Keratinocyte (primary cell): ENCODE data around the gene GRK6. TPM values are rescaled to one million over a fixed set of nuclear protein-coding genes. Genes with fewer than 3 reads are reported as not detected.

ENCODE experiments used
- DNase-seq: peaks from one replicate; pipeline ENCODE4 v3.0.0-alpha.2; 2011; ENCODE audit warnings: low read depth, missing footprints, low spot score
- FAIRE-seq: peaks from 2 replicates; lab custom pipeline; 2011; peaks lifted over from hg19 to GRCh38; lab: Jason Lieb, UNC
- H2AFZ ChIP-seq: 2 replicates; pipeline ENCODE4 v1.6.0; 2012; ENCODE audit warnings: low read length, control low read depth, inconsistent platforms; ENCODE audit not compliant: control insufficient read depth
- H3K27ac ChIP-seq: 2 replicates; pipeline ENCODE4 v1.5.1; 2011; ENCODE audit warnings: low read length; ENCODE audit not compliant: control insufficient read depth, insufficient read depth
- H3K27me3 ChIP-seq: 3 replicates; pipeline ENCODE4 v1.6.0; 2011; ENCODE audit warnings: low read length; ENCODE audit not compliant: control insufficient read depth, insufficient read depth; ENCODE audit errors: extremely low read depth
- H3K36me3 ChIP-seq, 2 experiments: 2 replicates in 1 of 2; 3 replicates in 1 of 2; pipeline ENCODE4 v1.5.1; 2011; ENCODE audit warnings: low read length in 2 of 2, mild to moderate bottlenecking in 1 of 2; ENCODE audit not compliant: control insufficient read depth in 2 of 2, insufficient read depth in 2 of 2; ENCODE audit errors: extremely low read depth in 1 of 2
- H3K4me1 ChIP-seq: 3 replicates; pipeline ENCODE4 v1.5.1; 2011; ENCODE audit warnings: low read length; ENCODE audit not compliant: control insufficient read depth, insufficient read depth; ENCODE audit errors: extremely low read depth
- H3K4me2 ChIP-seq: 3 replicates; pipeline ENCODE4 v1.6.0; 2011; ENCODE audit warnings: low read depth, low read length; ENCODE audit not compliant: control insufficient read depth, insufficient read depth; ENCODE audit errors: extremely low read depth
- H3K4me3 ChIP-seq, 3 experiments: fragments of 200-600 bp in 1 of 3; sonication (generic) in 1 of 3; 2 replicates in 2 of 3; 3 replicates in 1 of 3; pipeline ENCODE4 v1.5.1; 2011 to 2016; ENCODE audit warnings: low read length in 3 of 3, mild to moderate bottlenecking in 3 of 3, control low read depth in 2 of 3, inconsistent platforms in 1 of 3, low read depth in 1 of 3, mixed read lengths in 1 of 3, mixed run types in 1 of 3, moderate library complexity in 1 of 3; ENCODE audit not compliant: control insufficient read depth in 2 of 3, insufficient read depth in 2 of 3; ENCODE audit errors: extremely low read depth in 1 of 3
- H3K79me2 ChIP-seq: 2 replicates; pipeline ENCODE4 v1.6.0; 2012; ENCODE audit warnings: low read length; ENCODE audit not compliant: control insufficient read depth, insufficient read depth
- H3K9ac ChIP-seq: 3 replicates; pipeline ENCODE4 v1.6.0; 2011; ENCODE audit warnings: low read length; ENCODE audit not compliant: control insufficient read depth, insufficient read depth; ENCODE audit errors: extremely low read depth
- H3K9me1 ChIP-seq: 3 replicates; pipeline ENCODE4 v1.6.0; 2011; ENCODE audit warnings: low read length; ENCODE audit not compliant: control insufficient read depth, insufficient read depth; ENCODE audit errors: extremely low read depth
- H3K9me3 ChIP-seq: 2 replicates; pipeline ENCODE4 v1.5.1; 2012; ENCODE audit warnings: low read depth, low read length; ENCODE audit not compliant: control insufficient read depth
- H4K20me1 ChIP-seq: 3 replicates; pipeline ENCODE4 v1.6.0; 2011; ENCODE audit warnings: low read length; ENCODE audit not compliant: control insufficient read depth, insufficient read depth; ENCODE audit errors: extremely low read depth
- CTCF ChIP-seq, 3 experiments: IDR thresholded peaks in 1 of 3; conservative IDR thresholded peaks in 1 of 3; optimal IDR thresholded peaks in 1 of 3; 2 replicates in 2 of 3; 3 replicates in 1 of 3; pipeline versions ENCODE3 to v1.5.1; 2011; ENCODE audit warnings: low read length in 3 of 3, mild to moderate bottlenecking in 3 of 3, moderate library complexity in 2 of 3, control low read depth in 1 of 3, inconsistent platforms in 1 of 3; ENCODE audit not compliant: insufficient read depth in 2 of 3; ENCODE audit errors: extremely low read depth in 1 of 3
- EZH2 ChIP-seq: IDR thresholded peaks from one replicate; pipeline ENCODE4 v1.6.1; 2012; ENCODE audit warnings: inconsistent platforms, mild to moderate bottlenecking, low read length, moderate library complexity
- dilution Hi-C: fragments of 300-500 bp; cut with MboI; formaldehyde crosslinking; loops from one replicate; pipeline ENCODE4 v1.7.0; 2020; ENCODE audit warnings: low sequenced_read_pairs; ENCODE audit not compliant: extremely low pct_ligation_motif_present
- polyA plus RNA-seq, 5 experiments: library from polyadenylated mRNA; depleted of rRNA in 3 of 5; stranded (reverse) in 3 of 5; stranded (forward) in 1 of 5; unstranded in 1 of 5; fragments of >200 nt; gene quantifications; 1 replicate in 1 of 5; 2 replicates in 3 of 5; 3 replicates in 1 of 5; pipeline versions ENCODE4 v1.2.1 to v1.2.3, GENCODE V29; 2011 to 2012; ENCODE audit warnings: missing spikeins in 2 of 5, low read depth in 1 of 5, low replicate concordance in 1 of 5

GRK6 gene
- polyA plus RNA-seq, 1 donor (not counting 4 experiments of a cell fraction or from before 2014, with no cell fraction given), result 29.9 TPM

GRCh38 chr5:177459819-177460628, 33.5 kb downstream of the GRK6 start:
- H3K36me3 ChIP-seq, result peaks cover 18 to 19% of the 10 kb centered on the region in 2 experiments
- H3K9ac ChIP-seq, result no peak overlapping the region
- H2AFZ ChIP-seq, result no peak overlapping the region
- no peak overlapping the region for H3K4me2 ChIP-seq
- TF ChIP-seq CTCF (optimal IDR thresholded peaks at IDR 0.05 in 1 of 3, IDR thresholded peaks at IDR 0.05 in 1 of 3, conservative IDR thresholded peaks at IDR 0.05 in 1 of 3; ENCODE audit: extremely low read depth in 1 of 3, insufficient read depth in 2 of 3, low read length in 3 of 3) (no peak), EZH2 (no peak)
- H3K79me2 ChIP-seq, result no peaks in the 10 kb centered on the region
- no peaks in the 10 kb centered on the region for H3K9me1 ChIP-seq
- peaks cover 3% of the 10 kb centered on the region for H3K4me1 ChIP-seq
- H4K20me1 ChIP-seq, result peaks cover 5% of the 10 kb centered on the region
- dilution Hi-C loops, result no loop called here
- no peaks in the 10 kb centered on the region for H3K9me3 ChIP-seq
- H3K27me3 ChIP-seq, result no peaks in the 10 kb centered on the region
- DNase-seq (no peak), FAIRE-seq (no peak)
- no peak overlapping the region for H3K4me3 ChIP-seq
- H3K27ac ChIP-seq, result no peak overlapping the region

DNA sequence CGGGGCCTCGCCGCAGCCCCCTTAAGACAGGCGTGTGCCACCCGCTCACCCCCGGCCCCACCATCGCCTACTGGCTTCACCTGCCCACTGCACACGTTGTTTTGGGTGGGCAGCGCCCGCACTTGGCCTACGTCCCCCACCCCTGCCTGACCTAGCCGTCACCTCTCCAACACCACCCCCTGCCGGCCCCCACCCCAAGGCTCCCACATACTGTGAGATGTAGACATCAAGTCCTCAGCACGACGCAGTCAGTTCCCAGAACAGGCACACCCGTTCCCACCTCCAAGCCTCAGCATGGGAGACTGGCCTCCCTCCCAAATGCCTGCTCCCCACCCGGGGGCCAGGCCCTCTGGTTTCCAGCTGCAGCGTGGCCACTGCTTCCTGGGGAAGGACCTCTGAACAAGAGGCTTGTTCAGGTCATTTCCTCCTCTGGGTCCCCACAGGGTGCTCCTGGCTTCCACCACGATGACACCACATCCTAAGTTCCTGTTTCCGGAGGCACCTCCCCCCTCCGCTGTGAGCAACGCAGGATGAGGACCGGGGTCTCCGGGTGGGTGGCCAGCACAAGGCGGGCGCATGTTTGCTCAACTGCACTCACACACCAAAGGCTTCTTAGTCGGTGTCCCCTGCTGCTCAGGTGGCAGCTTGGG, 35.7 kb downstream of the GRK6 start:
- Histone ChIP-seq H3K27me3 (no peaks in the 10 kb centered on the region), H3K4me2 (no peak overlapping the region), H2AFZ (no peak overlapping the region), H3K4me3 (no peak overlapping the region), H3K4me1 (no peaks in the 10 kb centered on the region), H3K79me2 (no peaks in the 10 kb centered on the region), H4K20me1 (peaks cover 1% of the 10 kb centered on the region), H3K27ac (no peak overlapping the region), H3K9me3 (no peaks in the 10 kb centered on the region), H3K9ac (no peak overlapping the region), H3K9me1 (no peaks in the 10 kb centered on the region), H3K36me3 (peaks cover 24 to 32% of the 10 kb centered on the region in 2 experiments)
- dilution Hi-C loops, result no loop called here
- FAIRE-seq (no peak), DNase-seq (no peak)
- TF ChIP-seq CTCF (optimal IDR thresholded peaks at IDR 0.05 in 1 of 3, IDR thresholded peaks at IDR 0.05 in 1 of 3, conservative IDR thresholded peaks at IDR 0.05 in 1 of 3; ENCODE audit: extremely low read depth in 1 of 3, insufficient read depth in 2 of 3, low read length in 3 of 3) (no peak), EZH2 (no peak)
